Spleen (tissue), 11 donors: Measurements from ENCODE around the gene OPN3. TPM values are rescaled to one million over a fixed set of nuclear protein-coding genes. Genes with fewer than 3 reads are reported as not detected.

ENCODE experiments used
- DNase-seq: peaks from one replicate; pipeline ENCODE4 v3.0.0-alpha.2; 2020
- H3K27ac ChIP-seq, 8 donors: fragments of 200-600 bp; sonication (generic) in 7 of 8; 1 replicate in 4 of 8; 2 replicates in 4 of 8; pipeline versions ENCODE4 v1.5.0 to v1.8.0; 2016 to 2021; ENCODE audit warnings: inconsistent platforms in 4 of 8, mild to moderate bottlenecking in 4 of 8, moderate library complexity in 1 of 8
- H3K27me3 ChIP-seq, 7 donors: fragments of 200-600 bp; sonication (generic) in 6 of 7; replicated peaks in 1 of 7; 1 replicate in 4 of 7; 2 replicates in 3 of 7; pipeline versions ENCODE4 v1.5.0 to v1.8.0; 2016 to 2021; ENCODE audit warnings: inconsistent platforms in 3 of 7, mild to moderate bottlenecking in 1 of 7
- H3K36me3 ChIP-seq, 6 donors: fragments of 200-600 bp; sonication (generic) in 5 of 6; 1 replicate in 4 of 6; 2 replicates in 2 of 6; pipeline versions ENCODE4 v1.5.0 to v1.8.0; 2016 to 2021; ENCODE audit warnings: inconsistent platforms in 2 of 6
- H3K4me1 ChIP-seq, 6 donors: fragments of 200-600 bp; sonication (generic) in 5 of 6; 1 replicate in 3 of 6; 2 replicates in 3 of 6; pipeline versions ENCODE4 v1.5.0 to v1.8.0; 2016 to 2021; ENCODE audit warnings: inconsistent platforms in 3 of 6
- H3K4me3 ChIP-seq, 8 donors: fragments of 200-600 bp; sonication (generic) in 7 of 8; 1 replicate in 4 of 8; 2 replicates in 4 of 8; pipeline versions ENCODE4 v1.5.0 to v1.8.0; 2016 to 2021; ENCODE audit warnings: inconsistent platforms in 4 of 8, mild to moderate bottlenecking in 4 of 8, moderate library complexity in 2 of 8
- H3K9me3 ChIP-seq, 8 donors: fragments of 200-600 bp; sonication (generic) in 7 of 8; 1 replicate in 4 of 8; 2 replicates in 4 of 8; pipeline versions ENCODE4 v1.5.0 to v1.8.0; 2016 to 2021; ENCODE audit warnings: inconsistent platforms in 4 of 8
- POLR2A ChIP-seq, 3 donors: fragments of 450-650 bp; IDR thresholded peaks; one replicate each; pipeline ENCODE4 v1.5.1; 2017; ENCODE audit warnings: antibody characterized with exemption in 3 of 3, mild to moderate bottlenecking in 1 of 3
- POLR2AphosphoS5 ChIP-seq, 3 donors: sonication (generic); formaldehyde crosslinking; IDR thresholded peaks; one replicate each; pipeline ENCODE4 v1.5.1; 2017; ENCODE audit warnings: antibody characterized with exemption in 3 of 3
- WGBS, 5 donors: extraction: QIAGEN DNeasy Blood & Tissue Kit in 3 of 5; methylation state at CpG; one replicate each; pipeline versions ENCODE4 v1.1.5 to v1.1.7; 2013 to 2018; 5-methylcytosine and 5-hydroxymethylcytosine counted together
- intact Hi-C: fragments of 100-400 bp; cut with DNase I; formaldehyde crosslinking; loops from one replicate; pipeline ENCODE4 v1.15.0; 2023; ENCODE audit warnings: low total_unique reads
- polyA plus RNA-seq, 3 donors: library from polyadenylated mRNA; stranded (reverse); fragments of 200-250 nt; gene quantifications; one replicate each; pipeline ENCODE4 v1.2.1, GENCODE V29; 2013
- total RNA-seq, 7 donors: library from RNA; depleted of rRNA in 3 of 7; stranded (reverse); fragments of >200 nt in 3 of 7; fragmentation: NEBNext Ultra II Directional in 4 of 7; extraction: Animal tissue kit (Norgen Biotek cat#: 25700) in 4 of 7; gene quantifications; one replicate each; pipeline versions ENCODE4 v1.1.0 to v1.2.1, GENCODE V29; 2016 to 2021
- TF ChIP-seq, protein P1 (sequence below), 11 experiments: fragments of 200-600 bp in 7 of 11; fragments of 450-650 bp in 4 of 11; sonication (generic) in 4 of 11; IDR thresholded peaks in 8 of 11; conservative IDR thresholded peaks in 3 of 11; 1 replicate in 7 of 11; 2 replicates in 4 of 11; pipeline versions ENCODE4 v1.4.0 to v1.8.0; 2016 to 2021; ENCODE audit warnings: antibody characterized with exemption in 11 of 11, inconsistent platforms in 4 of 11, mild to moderate bottlenecking in 1 of 11
- donor health status: healthy with polysubstance abuse.
- donor health status: DM: no; HTN: no; CAD: no; lungs with moderate emphysema.
- donor health status: DM: no; HTN: no; CAD: no.
- donor health status: Bipolar disorder and iron deficiency.
- donor health status: healthy.
- donor health status: DM: no; HTN: no; CAD: no.
- donor health status: DM: yes; HTN: yes; CAD: no.

Gene OPN3
- total and polyA plus RNA-seq, 10 donors: 15.1 to 39.4 (median 24.6) TPM

GRCh38 chr1:241642593-241642944 is 2.4 kb upstream of the OPN3 start:
- H3K9me3 ChIP-seq: peaks cover 0 to 13% (median 4%) of the 10 kb centered on the region in 8 donors
- H3K4me1 ChIP-seq: peaks cover 17 to 33% (median 23%) of the 10 kb centered on the region in 6 donors
- H3K36me3 ChIP-seq: no peaks in the 10 kb centered on the region
- DNase-seq: no peak
- no peaks in the 10 kb centered on the region for H3K27me3 ChIP-seq
- no peak overlapping the region for H3K27ac ChIP-seq
- TF ChIP-seq, protein P1, sequence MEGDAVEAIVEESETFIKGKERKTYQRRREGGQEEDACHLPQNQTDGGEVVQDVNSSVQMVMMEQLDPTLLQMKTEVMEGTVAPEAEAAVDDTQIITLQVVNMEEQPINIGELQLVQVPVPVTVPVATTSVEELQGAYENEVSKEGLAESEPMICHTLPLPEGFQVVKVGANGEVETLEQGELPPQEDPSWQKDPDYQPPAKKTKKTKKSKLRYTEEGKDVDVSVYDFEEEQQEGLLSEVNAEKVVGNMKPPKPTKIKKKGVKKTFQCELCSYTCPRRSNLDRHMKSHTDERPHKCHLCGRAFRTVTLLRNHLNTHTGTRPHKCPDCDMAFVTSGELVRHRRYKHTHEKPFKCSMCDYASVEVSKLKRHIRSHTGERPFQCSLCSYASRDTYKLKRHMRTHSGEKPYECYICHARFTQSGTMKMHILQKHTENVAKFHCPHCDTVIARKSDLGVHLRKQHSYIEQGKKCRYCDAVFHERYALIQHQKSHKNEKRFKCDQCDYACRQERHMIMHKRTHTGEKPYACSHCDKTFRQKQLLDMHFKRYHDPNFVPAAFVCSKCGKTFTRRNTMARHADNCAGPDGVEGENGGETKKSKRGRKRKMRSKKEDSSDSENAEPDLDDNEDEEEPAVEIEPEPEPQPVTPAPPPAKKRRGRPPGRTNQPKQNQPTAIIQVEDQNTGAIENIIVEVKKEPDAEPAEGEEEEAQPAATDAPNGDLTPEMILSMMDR (IDR thresholded peaks at IDR 0.05 in 8 of 11, conservative IDR thresholded peaks at IDR 0.05 in 3 of 11): no peak
- TF ChIP-seq POLR2AphosphoS5 (IDR thresholded peaks at IDR 0.05) (no peak), POLR2A (IDR thresholded peaks at IDR 0.05) (no peak)
- 89 to 100% (median 97%) methylated on average over 1 of the region's 1 CpG for WGBS, 5 donors
- intact Hi-C loops: no loop called here
- H3K4me3 ChIP-seq: no peak overlapping the region

DNA sequence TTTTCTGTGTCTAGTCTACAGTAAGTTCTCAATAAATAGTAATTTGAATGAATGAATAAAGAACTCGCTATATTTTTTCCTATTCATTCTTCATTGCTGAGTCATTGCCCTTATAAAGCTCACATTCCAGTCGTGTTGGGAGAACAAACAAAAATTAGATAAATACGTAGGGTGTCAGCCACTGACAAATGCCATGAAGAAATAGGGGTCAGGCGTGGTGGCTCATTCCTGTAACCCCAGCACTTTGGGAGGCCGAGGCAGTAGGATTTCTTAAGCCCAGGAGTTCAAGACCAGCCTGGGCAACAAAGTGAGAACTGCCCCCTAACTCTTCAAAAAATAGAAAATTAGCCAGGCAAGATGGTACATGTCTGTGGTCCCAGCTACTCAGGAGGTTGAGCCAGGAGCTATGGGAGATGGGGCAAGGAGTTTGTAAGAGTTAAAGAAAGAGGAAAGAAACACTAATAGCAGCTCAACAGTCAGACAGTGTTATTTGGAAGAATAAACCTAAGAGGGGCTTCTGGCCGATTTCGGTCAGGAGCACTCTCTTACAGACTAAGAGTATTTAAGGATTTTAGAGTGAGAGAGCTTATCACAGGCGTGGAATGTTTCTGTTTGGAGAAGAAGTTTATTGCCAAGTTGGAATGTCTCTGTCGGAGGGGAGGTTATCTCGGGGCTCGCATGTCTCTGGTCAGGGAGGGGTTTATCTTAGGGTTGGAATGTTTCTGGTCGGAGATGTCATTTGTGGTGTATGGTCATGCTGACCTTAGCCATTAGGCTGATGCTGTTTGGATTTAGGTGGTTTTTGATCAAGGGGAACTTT is 1.8 kb upstream of the OPN3 start:
- WGBS, 5 donors: 84 to 93% (median 91%) methylated on average over 12 of the region's 12 CpGs
- TF ChIP-seq POLR2AphosphoS5 (IDR thresholded peaks at IDR 0.05): no peak
- TF ChIP-seq, protein P1 (IDR thresholded peaks at IDR 0.05 in 8 of 11, conservative IDR thresholded peaks at IDR 0.05 in 3 of 11): no peak
- no peak for TF ChIP-seq POLR2A (IDR thresholded peaks at IDR 0.05)
- H3K4me1 ChIP-seq: peaks cover 18 to 39% (median 29%) of the 10 kb centered on the region in 6 donors
- intact Hi-C loops: no loop called here
- H3K9me3 ChIP-seq: peaks cover 0 to 13% (median 4%) of the 10 kb centered on the region in 8 donors
- DNase-seq: no peak
- no peak overlapping the region for H3K27ac ChIP-seq
- H3K27me3 ChIP-seq: no peaks in the 10 kb centered on the region
- H3K36me3 ChIP-seq: no peaks in the 10 kb centered on the region
- no peak overlapping the region for H3K4me3 ChIP-seq

- Histone ChIP-seq H3K36me3 (no peaks in the 10 kb centered on the region), H3K27ac (peak overlapping the region; percentile 30 to 93 (median 87)), H3K4me1 (peaks cover 18 to 48% (median 38%) of the 10 kb centered on the region in 6 donors), H3K4me3 (peak overlapping the region in 7 of 8 donors; percentile 67 to 87 (median 76)), H3K27me3 (no peaks in the 10 kb centered on the region), H3K9me3 (peaks cover 0 to 13% (median 4%) of the 10 kb centered on the region in 8 donors)
- DNase-seq: peak; percentile 75
- no peak for TF ChIP-seq POLR2AphosphoS5 (IDR thresholded peaks at IDR 0.05)
- TF ChIP-seq, protein P1 (IDR thresholded peaks at IDR 0.05 in 8 of 11, conservative IDR thresholded peaks at IDR 0.05 in 3 of 11): no peak
- no peak for TF ChIP-seq POLR2A (IDR thresholded peaks at IDR 0.05)
- intact Hi-C loops: no loop called here
- WGBS, 5 donors: 75 to 85% (median 82%) methylated on average over 9 of the region's 9 CpGs
Observed at GRCh38 chr1:241640867-241641622, 876 bp upstream of the OPN3 start.
